Neural crest cell (in vitro differentiated cells): ENCODE data around the gene TNFRSF1A. TPM values are rescaled to one million over a fixed set of nuclear protein-coding genes. Genes with fewer than 3 reads are reported as not detected.

Source experiments
- DNase-seq: peaks from one replicate; pipeline ENCODE4 v3.0.0; 2021; ENCODE audit warnings: low read depth, mixed read lengths, low spot score
- H3K27ac Mint-ChIP-seq: one replicate; pipeline ENCODE4 v1.8.0; 2021; ENCODE audit warnings: mild to moderate bottlenecking, mixed read lengths; ENCODE audit not compliant: unreplicated experiment
- H3K27me3 Mint-ChIP-seq: 2 replicates; pipeline ENCODE4 v1.8.0; 2021; ENCODE audit warnings: low read depth, mild to moderate bottlenecking, mixed read lengths
- H3K36me3 Mint-ChIP-seq: 2 replicates; pipeline ENCODE4 v1.8.0; 2021; ENCODE audit warnings: low read depth, mild to moderate bottlenecking, mixed read lengths
- H3K4me1 Mint-ChIP-seq: 2 replicates; pipeline ENCODE4 v1.8.0; 2021; ENCODE audit warnings: mixed read lengths
- H3K4me3 Mint-ChIP-seq: one replicate; pipeline ENCODE4 v1.8.0; 2021; ENCODE audit warnings: mild to moderate bottlenecking, mixed read lengths
- H3K9me3 Mint-ChIP-seq: 2 replicates; pipeline ENCODE4 v1.8.0; 2021; ENCODE audit warnings: mixed read lengths
- total RNA-seq: library from RNA; stranded (reverse); gene quantifications from 2 replicates; pipeline ENCODE4 v1.2.1, GENCODE V29; 2021
- TF ChIP-seq, protein P1 (sequence below): fragments of 200-600 bp; sonication (generic); conservative IDR thresholded peaks from 2 replicates; pipeline ENCODE4 v1.5.0; 2021; ENCODE audit warnings: antibody characterized with exemption, mild to moderate bottlenecking

TNFRSF1A gene
- total RNA-seq, 1 donor from 2014 or later: 47.7 TPM

DNA sequence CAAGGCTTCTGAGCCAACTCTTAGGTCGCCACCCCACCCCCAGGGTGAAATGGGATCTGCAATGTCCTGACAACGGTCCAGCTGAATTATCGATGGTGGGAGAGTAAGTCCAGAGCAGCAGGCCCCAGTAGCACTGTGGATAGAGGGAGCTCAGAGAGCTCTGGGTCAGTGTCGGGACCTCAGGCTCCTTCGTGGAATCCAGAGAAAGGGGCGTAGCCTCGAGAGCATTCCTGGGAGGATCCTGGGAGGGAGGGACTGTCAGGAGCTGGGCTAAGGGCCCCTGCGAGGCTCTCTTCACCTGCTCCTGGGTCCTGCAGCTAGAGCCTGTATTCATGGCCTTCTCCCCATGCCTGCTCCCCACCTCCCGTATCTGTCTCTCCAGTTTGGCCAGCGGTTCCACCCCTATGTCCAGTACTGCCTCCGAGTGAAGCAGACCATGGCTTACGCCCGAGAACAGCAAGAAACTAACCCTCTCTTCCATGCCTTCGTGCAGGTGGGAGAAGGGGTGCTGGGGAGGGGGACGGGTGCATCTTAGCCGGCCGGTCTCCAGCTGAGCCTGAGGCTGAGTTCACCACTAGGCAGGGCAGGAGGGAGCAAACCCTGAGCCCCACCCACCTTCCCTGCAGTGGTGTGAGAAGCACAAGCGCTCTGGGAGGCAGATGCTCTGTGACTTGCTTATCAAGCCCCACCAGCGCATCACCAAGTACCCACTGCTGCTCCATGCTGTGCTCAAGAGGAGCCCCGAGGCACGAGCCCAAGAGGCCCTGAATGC is 24.8 kb downstream of the TNFRSF1A start:
- peak overlapping the region; percentile 27 for H3K27ac Mint-ChIP-seq
- peaks cover 13% of the 10 kb centered on the region for H3K4me1 Mint-ChIP-seq
- peaks cover 2% of the 10 kb centered on the region for H3K27me3 Mint-ChIP-seq
- no peak for DNase-seq
- no peak overlapping the region for H3K4me3 Mint-ChIP-seq
- no peaks in the 10 kb centered on the region for H3K36me3 Mint-ChIP-seq
- TF ChIP-seq, protein P1, sequence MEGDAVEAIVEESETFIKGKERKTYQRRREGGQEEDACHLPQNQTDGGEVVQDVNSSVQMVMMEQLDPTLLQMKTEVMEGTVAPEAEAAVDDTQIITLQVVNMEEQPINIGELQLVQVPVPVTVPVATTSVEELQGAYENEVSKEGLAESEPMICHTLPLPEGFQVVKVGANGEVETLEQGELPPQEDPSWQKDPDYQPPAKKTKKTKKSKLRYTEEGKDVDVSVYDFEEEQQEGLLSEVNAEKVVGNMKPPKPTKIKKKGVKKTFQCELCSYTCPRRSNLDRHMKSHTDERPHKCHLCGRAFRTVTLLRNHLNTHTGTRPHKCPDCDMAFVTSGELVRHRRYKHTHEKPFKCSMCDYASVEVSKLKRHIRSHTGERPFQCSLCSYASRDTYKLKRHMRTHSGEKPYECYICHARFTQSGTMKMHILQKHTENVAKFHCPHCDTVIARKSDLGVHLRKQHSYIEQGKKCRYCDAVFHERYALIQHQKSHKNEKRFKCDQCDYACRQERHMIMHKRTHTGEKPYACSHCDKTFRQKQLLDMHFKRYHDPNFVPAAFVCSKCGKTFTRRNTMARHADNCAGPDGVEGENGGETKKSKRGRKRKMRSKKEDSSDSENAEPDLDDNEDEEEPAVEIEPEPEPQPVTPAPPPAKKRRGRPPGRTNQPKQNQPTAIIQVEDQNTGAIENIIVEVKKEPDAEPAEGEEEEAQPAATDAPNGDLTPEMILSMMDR: no peak
- H3K9me3 Mint-ChIP-seq: no peaks in the 10 kb centered on the region

DNA sequence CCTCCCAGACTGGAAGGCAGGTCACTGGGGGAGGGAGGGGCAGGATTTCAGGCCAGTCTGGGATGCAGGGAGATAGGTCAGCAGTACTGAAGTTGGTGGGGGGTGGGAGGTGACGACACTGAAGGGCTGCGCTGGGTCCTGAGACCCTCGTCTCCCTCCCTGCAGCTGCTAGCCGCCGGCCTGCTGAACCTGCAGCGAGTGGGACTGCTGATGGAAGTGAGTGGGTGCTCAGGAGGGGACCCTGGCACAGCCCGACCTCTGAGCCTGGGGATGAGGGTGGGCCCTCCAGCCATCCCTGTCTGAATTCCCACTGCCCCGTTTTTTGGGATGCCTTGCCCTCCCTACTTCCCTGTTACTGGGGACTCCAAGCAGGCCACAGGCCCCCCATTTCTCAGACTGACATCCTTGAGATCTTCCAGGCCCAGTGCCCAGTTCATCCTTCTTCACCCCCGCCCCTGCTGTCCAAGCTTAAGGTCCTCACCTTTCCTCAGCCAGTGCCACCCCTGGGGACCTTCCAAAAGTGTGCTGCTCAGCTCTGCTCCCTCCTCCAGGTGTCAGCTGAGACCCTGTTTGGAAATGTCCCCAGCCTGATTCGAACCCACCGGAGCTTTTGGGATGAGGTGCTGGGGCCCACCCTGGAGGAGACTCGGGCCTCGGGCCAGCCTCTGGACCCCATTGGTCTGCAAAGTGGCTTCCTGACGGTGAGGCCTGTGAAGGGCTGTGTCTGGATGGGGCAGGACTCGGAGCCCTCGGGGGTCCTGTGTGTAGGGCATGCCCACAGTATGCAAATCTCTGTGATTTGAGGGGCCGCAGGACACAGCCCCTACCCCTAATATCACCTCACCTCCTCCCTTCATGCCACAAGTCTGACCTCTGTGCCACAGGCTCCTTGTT is 25.9 kb downstream of the TNFRSF1A start:
- H3K4me3 Mint-ChIP-seq: no peak overlapping the region
- no peak overlapping the region for H3K27ac Mint-ChIP-seq
- peaks cover 9% of the 10 kb centered on the region for H3K4me1 Mint-ChIP-seq
- DNase-seq: no peak
- peaks cover 8% of the 10 kb centered on the region for H3K27me3 Mint-ChIP-seq
- H3K36me3 Mint-ChIP-seq: no peaks in the 10 kb centered on the region
- H3K9me3 Mint-ChIP-seq: no peaks in the 10 kb centered on the region
- TF ChIP-seq, protein P1: no peak

DNA sequence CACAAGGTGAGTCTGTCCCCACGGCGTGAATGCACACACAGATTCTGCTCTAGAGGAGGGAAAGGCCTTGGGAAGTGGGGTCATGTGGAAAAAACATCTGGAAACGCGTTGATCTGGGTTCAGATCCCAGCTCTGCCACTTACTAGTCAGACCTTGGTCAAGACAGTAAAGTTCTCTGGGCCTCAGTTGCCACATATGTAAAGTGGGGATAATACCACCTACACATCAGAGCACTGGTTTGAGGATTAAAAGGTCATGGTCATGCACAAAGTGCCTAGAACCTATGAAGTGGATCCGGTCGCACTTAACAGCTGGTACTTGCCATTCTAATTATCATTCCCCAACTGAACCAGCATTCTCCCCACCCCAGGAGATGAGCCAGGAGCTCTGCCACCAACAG is 26.7 kb downstream of the TNFRSF1A start:
- peaks cover 10% of the 10 kb centered on the region for H3K27me3 Mint-ChIP-seq
- TF ChIP-seq, protein P1: no peak
- H3K36me3 Mint-ChIP-seq: no peaks in the 10 kb centered on the region
- H3K4me3 Mint-ChIP-seq: no peak overlapping the region
- no peak overlapping the region for H3K27ac Mint-ChIP-seq
- H3K4me1 Mint-ChIP-seq: peaks cover 9% of the 10 kb centered on the region
- no peaks in the 10 kb centered on the region for H3K9me3 Mint-ChIP-seq
- no peak for DNase-seq

DNA sequence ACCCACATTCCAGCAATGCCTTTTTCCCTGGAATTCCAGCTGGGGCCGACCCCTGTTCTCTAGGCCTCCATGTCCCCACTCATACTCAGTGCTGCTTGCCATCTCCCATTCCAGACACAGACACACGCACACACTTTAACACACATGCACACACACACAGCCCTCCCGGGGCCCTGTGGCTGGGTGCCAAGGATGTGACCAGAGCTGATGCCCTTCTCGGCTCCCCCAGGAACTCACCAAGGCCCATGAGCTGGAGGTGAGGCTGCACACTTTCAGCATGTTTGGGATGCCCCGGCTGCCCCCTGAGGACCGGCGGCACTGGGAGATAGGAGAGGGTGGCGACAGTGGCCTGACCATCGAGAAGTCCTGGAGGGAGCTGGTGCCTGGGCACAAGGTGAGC is 27.1 kb downstream of the TNFRSF1A start:
- DNase-seq: no peak
- TF ChIP-seq, protein P1: no peak
- Mint-ChIP-seq H3K27me3 (peaks cover 13% of the 10 kb centered on the region), H3K36me3 (no peaks in the 10 kb centered on the region), H3K9me3 (no peaks in the 10 kb centered on the region), H3K27ac (no peak overlapping the region), H3K4me1 (peaks cover 7% of the 10 kb centered on the region), H3K4me3 (no peak overlapping the region)

DNA sequence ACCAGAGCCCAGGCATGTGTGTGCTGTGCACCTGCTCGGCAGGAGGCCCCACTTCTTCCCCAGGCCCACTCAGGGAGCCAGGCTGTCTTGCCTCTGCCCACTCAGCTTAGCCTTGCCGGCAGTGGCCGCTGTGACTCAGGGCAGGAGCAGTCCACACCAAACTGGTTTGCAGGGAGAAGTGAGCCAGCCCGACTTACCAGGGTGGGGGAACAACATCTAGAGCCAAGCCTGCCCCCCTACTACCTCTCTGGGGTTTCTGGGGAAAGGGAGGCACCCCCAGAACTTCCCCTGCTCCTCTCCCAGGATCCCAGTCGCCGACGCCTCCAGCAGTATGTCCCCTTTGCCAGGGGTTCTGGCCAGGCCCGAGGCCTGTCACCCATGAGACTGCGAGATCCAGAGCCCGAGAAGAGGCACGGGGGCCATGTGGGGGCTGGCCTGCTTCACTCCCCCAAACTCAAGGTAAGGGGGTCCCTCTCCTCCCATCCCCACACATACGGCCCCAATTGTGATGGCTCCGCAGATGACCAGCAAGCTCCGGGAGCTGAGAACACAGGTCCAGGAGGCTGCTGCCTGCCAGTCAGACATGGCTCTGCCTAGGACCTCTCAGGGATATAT is 28.4 kb downstream of the TNFRSF1A start:
- Mint-ChIP-seq H3K27ac (no peak overlapping the region), H3K36me3 (no peaks in the 10 kb centered on the region), H3K4me3 (no peak overlapping the region)

More for the DNA sequence above, 28.4 kb downstream of the TNFRSF1A start:
- DNase-seq: no peak
- H3K27me3 Mint-ChIP-seq: peaks cover 22% of the 10 kb centered on the region
- peaks cover 12% of the 10 kb centered on the region for H3K4me1 Mint-ChIP-seq
- TF ChIP-seq, protein P1: no peak
- H3K9me3 Mint-ChIP-seq: no peaks in the 10 kb centered on the region
